NT2/D1 (cell line): ENCODE data around the gene HSD17B14.
"Not testable (repeated sequence)": the region's sequence is repeated elsewhere in the genome, so short reads cannot be mapped to it uniquely, and the experiment has no call there.

ENCODE experiments used
- DNase-seq: peaks from one replicate; pipeline ENCODE4 v3.0.0-alpha.2; 2011; ENCODE audit warnings: low read depth, low spot score
- H3K27me3 ChIP-seq: 2 replicates; pipeline ENCODE4 v1.6.0; 2011; ENCODE audit warnings: mild to moderate bottlenecking; ENCODE audit not compliant: insufficient read length, insufficient read depth
- H3K36me3 ChIP-seq: 2 replicates; pipeline ENCODE4 v1.6.1; 2011; ENCODE audit warnings: mild to moderate bottlenecking, low read length, mixed read lengths; ENCODE audit not compliant: insufficient read depth, insufficient read length
- H3K4me1 ChIP-seq: 2 replicates; pipeline ENCODE4 v1.5.1; 2011; ENCODE audit not compliant: insufficient read depth, insufficient read length
- H3K4me3 ChIP-seq: 2 replicates; pipeline ENCODE4 v1.5.1; 2011; ENCODE audit warnings: low read depth; ENCODE audit not compliant: insufficient read length
- H3K9ac ChIP-seq: 2 replicates; pipeline ENCODE4 v1.6.0; 2011; ENCODE audit warnings: low read depth; ENCODE audit not compliant: insufficient read length
- H3K9me3 ChIP-seq: 2 replicates; pipeline ENCODE4 v1.5.1; 2011; ENCODE audit warnings: mild to moderate bottlenecking, low read length; ENCODE audit not compliant: insufficient read depth
- SUZ12 ChIP-seq: IDR thresholded peaks from 2 replicates; pipeline ENCODE4 v1.6.1; 2011; ENCODE audit not compliant: insufficient read length, insufficient read depth; ENCODE audit errors: extremely low read depth
- YY1 ChIP-seq: IDR thresholded peaks from 2 replicates; pipeline ENCODE4 v1.6.1; 2011; ENCODE audit not compliant: insufficient read length, insufficient read depth
- ZNF274 ChIP-seq: IDR thresholded peaks from 2 replicates; pipeline ENCODE4 v1.6.1; 2011; ENCODE audit warnings: mild to moderate bottlenecking, low read depth, low read length

Gene HSD17B14

GRCh38 chr19:48770266-48770665 is 66.0 kb downstream of the HSD17B14 start:
- Histone ChIP-seq H3K36me3 (no peaks in the 10 kb centered on the region), H3K9ac (no peak overlapping the region), H3K9me3 (no peaks in the 10 kb centered on the region), H3K27me3 (no peaks in the 10 kb centered on the region), H3K4me3 (no peak overlapping the region), H3K4me1 (no peaks in the 10 kb centered on the region)
- no peak for DNase-seq
- TF ChIP-seq ZNF274 (no peak), YY1 (no peak)

- TF ChIP-seq ZNF274 (no peak), YY1 (no peak), SUZ12 (no peak)
- no peak for DNase-seq
- Histone ChIP-seq H3K4me3 (no peak overlapping the region), H3K27me3 (no peaks in the 10 kb centered on the region), H3K36me3 (no peaks in the 10 kb centered on the region), H3K9me3 (no peaks in the 10 kb centered on the region), H3K4me1 (no peaks in the 10 kb centered on the region), H3K9ac (no peak overlapping the region)
Observed at GRCh38 chr19:48768994-48769713, 67.1 kb downstream of the HSD17B14 start.

DNA sequence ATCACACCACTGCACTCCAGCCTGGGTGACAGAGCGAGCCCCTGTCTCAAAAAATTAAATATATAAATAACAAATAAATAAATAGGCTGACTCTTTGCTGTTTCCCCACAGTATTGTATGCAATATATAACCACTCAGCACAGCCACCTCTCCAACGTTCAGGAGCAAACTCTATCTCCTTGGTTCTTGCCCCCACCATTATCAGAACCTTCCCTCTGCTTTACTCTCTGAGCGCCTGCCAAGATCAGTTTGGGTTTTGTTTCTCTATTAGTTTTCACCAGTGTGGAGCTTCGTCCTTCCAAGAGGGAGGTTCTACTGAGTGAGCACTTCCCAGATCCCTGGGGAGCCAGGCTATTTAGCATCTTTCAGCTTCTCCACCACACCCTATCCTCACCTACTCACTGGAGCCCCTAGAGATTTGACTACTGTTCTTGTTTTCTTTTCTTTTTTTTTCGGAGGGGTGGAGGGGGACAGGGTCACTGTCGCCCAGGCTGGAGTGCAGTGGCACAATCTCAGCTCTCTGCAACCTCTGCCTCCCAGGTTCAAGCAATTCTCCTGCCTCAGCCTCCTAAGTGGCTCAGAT is 68.0 kb downstream of the HSD17B14 start:
- not testable (repeated sequence) for H3K4me1 ChIP-seq, H3K27me3 ChIP-seq, H3K4me3 ChIP-seq, DNase-seq, H3K9me3 ChIP-seq, H3K9ac ChIP-seq, H3K36me3 ChIP-seq

DNA sequence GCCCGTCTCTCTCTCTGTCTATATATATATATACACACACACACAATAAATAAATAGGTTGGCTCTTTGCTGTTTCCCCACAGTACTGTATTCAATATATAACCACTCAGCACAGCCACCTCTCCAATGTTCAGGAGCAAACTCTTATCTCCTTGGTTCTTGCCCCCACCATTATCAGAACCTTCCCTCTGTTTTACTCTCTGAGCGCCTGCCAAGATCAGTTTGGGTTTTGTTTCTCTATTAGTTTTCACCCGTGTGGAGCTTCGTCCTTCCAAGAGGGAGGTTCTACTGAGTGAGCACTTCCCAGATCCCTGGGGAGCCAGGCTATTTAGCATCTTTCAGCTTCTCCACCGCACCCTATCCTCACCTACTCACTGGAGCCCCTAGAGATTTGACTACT is 70.5 kb downstream of the HSD17B14 start:
- H3K4me3 ChIP-seq, H3K9ac ChIP-seq, H3K36me3 ChIP-seq, H3K4me1 ChIP-seq, H3K27me3 ChIP-seq, DNase-seq, H3K9me3 ChIP-seq: not testable (repeated sequence)
